Keratinocyte (primary cell): Measurements from ENCODE around the gene PADI6. TPM values are rescaled to one million over a fixed set of nuclear protein-coding genes. Genes with fewer than 3 reads are reported as not detected.

ENCODE experiments used
- DNase-seq: peaks from one replicate; pipeline ENCODE4 v3.0.0-alpha.2; 2011; ENCODE audit warnings: low read depth, missing footprints, low spot score
- FAIRE-seq: peaks from 2 replicates; lab custom pipeline; 2011; peaks lifted over from hg19 to GRCh38; lab: Jason Lieb, UNC
- H2AFZ ChIP-seq: 2 replicates; pipeline ENCODE4 v1.6.0; 2012; ENCODE audit warnings: low read length, control low read depth, inconsistent platforms; ENCODE audit not compliant: control insufficient read depth
- H3K27ac ChIP-seq: 2 replicates; pipeline ENCODE4 v1.5.1; 2011; ENCODE audit warnings: low read length; ENCODE audit not compliant: control insufficient read depth, insufficient read depth
- H3K27me3 ChIP-seq: 3 replicates; pipeline ENCODE4 v1.6.0; 2011; ENCODE audit warnings: low read length; ENCODE audit not compliant: control insufficient read depth, insufficient read depth; ENCODE audit errors: extremely low read depth
- H3K36me3 ChIP-seq, 2 experiments: 2 replicates in 1 of 2; 3 replicates in 1 of 2; pipeline ENCODE4 v1.5.1; 2011; ENCODE audit warnings: low read length in 2 of 2, mild to moderate bottlenecking in 1 of 2; ENCODE audit not compliant: control insufficient read depth in 2 of 2, insufficient read depth in 2 of 2; ENCODE audit errors: extremely low read depth in 1 of 2
- H3K4me1 ChIP-seq: 3 replicates; pipeline ENCODE4 v1.5.1; 2011; ENCODE audit warnings: low read length; ENCODE audit not compliant: control insufficient read depth, insufficient read depth; ENCODE audit errors: extremely low read depth
- H3K4me2 ChIP-seq: 3 replicates; pipeline ENCODE4 v1.6.0; 2011; ENCODE audit warnings: low read depth, low read length; ENCODE audit not compliant: control insufficient read depth, insufficient read depth; ENCODE audit errors: extremely low read depth
- H3K4me3 ChIP-seq, 3 experiments: fragments of 200-600 bp in 1 of 3; sonication (generic) in 1 of 3; 2 replicates in 2 of 3; 3 replicates in 1 of 3; pipeline ENCODE4 v1.5.1; 2011 to 2016; ENCODE audit warnings: low read length in 3 of 3, mild to moderate bottlenecking in 3 of 3, control low read depth in 2 of 3, inconsistent platforms in 1 of 3, low read depth in 1 of 3, mixed read lengths in 1 of 3, mixed run types in 1 of 3, moderate library complexity in 1 of 3; ENCODE audit not compliant: control insufficient read depth in 2 of 3, insufficient read depth in 2 of 3; ENCODE audit errors: extremely low read depth in 1 of 3
- H3K79me2 ChIP-seq: 2 replicates; pipeline ENCODE4 v1.6.0; 2012; ENCODE audit warnings: low read length; ENCODE audit not compliant: control insufficient read depth, insufficient read depth
- H3K9ac ChIP-seq: 3 replicates; pipeline ENCODE4 v1.6.0; 2011; ENCODE audit warnings: low read length; ENCODE audit not compliant: control insufficient read depth, insufficient read depth; ENCODE audit errors: extremely low read depth
- H3K9me1 ChIP-seq: 3 replicates; pipeline ENCODE4 v1.6.0; 2011; ENCODE audit warnings: low read length; ENCODE audit not compliant: control insufficient read depth, insufficient read depth; ENCODE audit errors: extremely low read depth
- H3K9me3 ChIP-seq: 2 replicates; pipeline ENCODE4 v1.5.1; 2012; ENCODE audit warnings: low read depth, low read length; ENCODE audit not compliant: control insufficient read depth
- H4K20me1 ChIP-seq: 3 replicates; pipeline ENCODE4 v1.6.0; 2011; ENCODE audit warnings: low read length; ENCODE audit not compliant: control insufficient read depth, insufficient read depth; ENCODE audit errors: extremely low read depth
- CTCF ChIP-seq, 3 experiments: IDR thresholded peaks in 1 of 3; conservative IDR thresholded peaks in 1 of 3; optimal IDR thresholded peaks in 1 of 3; 2 replicates in 2 of 3; 3 replicates in 1 of 3; pipeline versions ENCODE3 to v1.5.1; 2011; ENCODE audit warnings: low read length in 3 of 3, mild to moderate bottlenecking in 3 of 3, moderate library complexity in 2 of 3, control low read depth in 1 of 3, inconsistent platforms in 1 of 3; ENCODE audit not compliant: insufficient read depth in 2 of 3; ENCODE audit errors: extremely low read depth in 1 of 3
- EZH2 ChIP-seq: IDR thresholded peaks from one replicate; pipeline ENCODE4 v1.6.1; 2012; ENCODE audit warnings: inconsistent platforms, mild to moderate bottlenecking, low read length, moderate library complexity
- dilution Hi-C: fragments of 300-500 bp; cut with MboI; formaldehyde crosslinking; loops from one replicate; pipeline ENCODE4 v1.7.0; 2020; ENCODE audit warnings: low sequenced_read_pairs; ENCODE audit not compliant: extremely low pct_ligation_motif_present
- polyA plus RNA-seq, 5 experiments: library from polyadenylated mRNA; depleted of rRNA in 3 of 5; stranded (reverse) in 3 of 5; stranded (forward) in 1 of 5; unstranded in 1 of 5; fragments of >200 nt; gene quantifications; 1 replicate in 1 of 5; 2 replicates in 3 of 5; 3 replicates in 1 of 5; pipeline versions ENCODE4 v1.2.1 to v1.2.3, GENCODE V29; 2011 to 2012; ENCODE audit warnings: missing spikeins in 2 of 5, low read depth in 1 of 5, low replicate concordance in 1 of 5

The PADI6 gene
- polyA plus RNA-seq, 1 donor (not counting 4 experiments of a cell fraction or from before 2014, with no cell fraction given), result not detected

- H3K36me3 ChIP-seq, result no peaks in the 10 kb centered on the region
These were observed 15.5 kb upstream of the PADI6 start for GRCh38 chr1:17356387-17357026.

GRCh38 chr1:17358557-17358956, 13.4 kb upstream of the PADI6 start:
- Histone ChIP-seq H3K9me1 (no peaks in the 10 kb centered on the region), H3K4me3 (no peak overlapping the region), H3K27me3 (no peaks in the 10 kb centered on the region), H4K20me1 (no peaks in the 10 kb centered on the region), H3K36me3 (no peaks in the 10 kb centered on the region), H3K9ac (no peak overlapping the region), H3K9me3 (no peaks in the 10 kb centered on the region), H2AFZ (no peak overlapping the region), H3K79me2 (no peaks in the 10 kb centered on the region), H3K4me1 (peaks cover 3% of the 10 kb centered on the region), H3K27ac (no peak overlapping the region), H3K4me2 (no peak overlapping the region)
- TF ChIP-seq CTCF (optimal IDR thresholded peaks at IDR 0.05 in 1 of 3, IDR thresholded peaks at IDR 0.05 in 1 of 3, conservative IDR thresholded peaks at IDR 0.05 in 1 of 3; ENCODE audit: extremely low read depth in 1 of 3, insufficient read depth in 2 of 3, low read length in 3 of 3), result no peak
- TF ChIP-seq EZH2, result no peak
- dilution Hi-C loops, result loop anchor here (10.0 kb wide), 1 partner anchor 74 kb away; no protein-coding TSS in a partner anchor
- FAIRE-seq, result no peak
- no peak for DNase-seq

More at GRCh38 chr1:17356387-17357026, 15.5 kb upstream of the PADI6 start:
- no peak overlapping the region for H3K27ac ChIP-seq
- no peak overlapping the region for H3K4me2 ChIP-seq
- DNase-seq, result no peak
- FAIRE-seq, result no peak
- no peak overlapping the region for H3K9ac ChIP-seq
- H3K9me3 ChIP-seq, result no peaks in the 10 kb centered on the region
- TF ChIP-seq EZH2 (no peak), CTCF (optimal IDR thresholded peaks at IDR 0.05 in 1 of 3, IDR thresholded peaks at IDR 0.05 in 1 of 3, conservative IDR thresholded peaks at IDR 0.05 in 1 of 3; ENCODE audit: extremely low read depth in 1 of 3, insufficient read depth in 2 of 3, low read length in 3 of 3) (no peak)
- no peaks in the 10 kb centered on the region for H4K20me1 ChIP-seq
- H3K79me2 ChIP-seq, result no peaks in the 10 kb centered on the region
- peaks cover 3% of the 10 kb centered on the region for H3K4me1 ChIP-seq
- dilution Hi-C loops, result loop anchor here (10.0 kb wide), 1 partner anchor 72 kb away; no protein-coding TSS in a partner anchor
- no peak overlapping the region for H2AFZ ChIP-seq
- no peaks in the 10 kb centered on the region for H3K9me1 ChIP-seq
- no peaks in the 10 kb centered on the region for H3K27me3 ChIP-seq
- H3K4me3 ChIP-seq, result no peak overlapping the region
